DOHH2 (cell line): Measurements from ENCODE around the gene LIMK2.

Experiments used
- H3F3A ChIP-seq: fragments of 200-600 bp; sonication (generic), shearing (Covaris generic); 2 replicates; pipeline ENCODE4 v1.6.0; 2016; ENCODE audit warnings: antibody characterized with exemption, mild to moderate bottlenecking; ENCODE audit not compliant: control insufficient read depth, insufficient read depth
- H3K27ac ChIP-seq: fragments of 200-600 bp; sonication (generic); 2 replicates; pipeline ENCODE4 v1.5.1; 2014; ENCODE audit warnings: low read depth, mild to moderate bottlenecking, low read length, moderate library complexity
- H3K27me3 ChIP-seq: fragments of 200-600 bp; sonication (generic); 2 replicates; pipeline ENCODE4 v1.6.1; 2014; ENCODE audit warnings: mild to moderate bottlenecking, low read length, mixed read lengths; ENCODE audit not compliant: control insufficient read depth
- H3K36me3 ChIP-seq: fragments of 200-600 bp; sonication (generic); 2 replicates; pipeline ENCODE4 v1.6.1; 2014; ENCODE audit warnings: mild to moderate bottlenecking, low read length, moderate library complexity, mixed read lengths; ENCODE audit not compliant: control insufficient read depth
- H3K4me1 ChIP-seq: fragments of 200-600 bp; sonication (generic); 2 replicates; pipeline ENCODE4 v1.6.1; 2014; ENCODE audit warnings: mild to moderate bottlenecking, low read length, mixed read lengths; ENCODE audit not compliant: control insufficient read depth
- H3K4me2 ChIP-seq: fragments of 200-600 bp; sonication (generic); 2 replicates; pipeline ENCODE4 v1.6.0; 2014; ENCODE audit warnings: mild to moderate bottlenecking, low read length, moderate library complexity
- H3K4me3 ChIP-seq: fragments of 200-600 bp; sonication (generic); 2 replicates; pipeline ENCODE4 v1.5.1; 2014; ENCODE audit warnings: mild to moderate bottlenecking, low read length, mixed read lengths
- H3K79me2 ChIP-seq: fragments of 200-600 bp; sonication (generic); 2 replicates; pipeline ENCODE4 v1.6.1; 2014; ENCODE audit warnings: mild to moderate bottlenecking, low read length, mixed read lengths; ENCODE audit not compliant: control insufficient read depth
- H3K9me2 ChIP-seq: fragments of 200-600 bp; sonication (generic); replicated peaks from 2 replicates; pipeline ENCODE4 v1.6.1; 2014; ENCODE audit warnings: mild to moderate bottlenecking, low read length, mixed read lengths; ENCODE audit not compliant: control insufficient read depth
- H3K9me3 ChIP-seq: fragments of 200-600 bp; sonication (generic); 2 replicates; pipeline ENCODE4 v1.6.1; 2014; ENCODE audit warnings: antibody characterized with exemption, low read length, mixed read lengths; ENCODE audit not compliant: control insufficient read depth, insufficient read depth
- H4K20me1 ChIP-seq: fragments of 200-600 bp; sonication (generic); 2 replicates; pipeline ENCODE4 v1.6.0; 2014; ENCODE audit warnings: low read depth, mild to moderate bottlenecking, antibody characterized with exemption, low read length, moderate library complexity; ENCODE audit not compliant: control insufficient read depth, insufficient read depth
- CTCF ChIP-seq: fragments of 200-600 bp; sonication (generic); IDR thresholded peaks from one replicate; pipeline ENCODE4 v1.5.1; 2014; ENCODE audit warnings: antibody characterized with exemption, mild to moderate bottlenecking, low read depth, low read length; ENCODE audit not compliant: poor library complexity, severe bottlenecking
- EZH2phosphoT487 ChIP-seq: fragments of 200-600 bp; sonication (generic); IDR thresholded peaks from 2 replicates; pipeline ENCODE4 v1.6.1; 2017; ENCODE audit warnings: borderline replicate concordance, mild to moderate bottlenecking, antibody characterized with exemption, low read length, moderate library complexity, mixed read lengths

Gene LIMK2

GRCh38 chr22:31274017-31274416 is 61.9 kb downstream of the LIMK2 start:
- Histone ChIP-seq H3K9me2 (no peaks in the 10 kb centered on the region), H3K27me3 (no peaks in the 10 kb centered on the region), H3K79me2 (no peaks in the 10 kb centered on the region), H3K4me2 (no peak overlapping the region), H3K36me3 (peaks cover 49% of the 10 kb centered on the region), H3K4me1 (no peaks in the 10 kb centered on the region), H3K4me3 (no peak overlapping the region), H3F3A (peaks cover 6% of the 10 kb centered on the region; the same call in 1 of the 2 replicates), H3K27ac (no peak overlapping the region), H4K20me1 (no peaks in the 10 kb centered on the region), H3K9me3 (no peaks in the 10 kb centered on the region)
- no peak for TF ChIP-seq CTCF
- TF ChIP-seq EZH2phosphoT487: no peak

- Histone ChIP-seq H3K4me1 (no peaks in the 10 kb centered on the region), H3K36me3 (peaks cover 59% of the 10 kb centered on the region), H3K4me3 (no peak overlapping the region), H3F3A (peaks cover 6% of the 10 kb centered on the region; the same call in 1 of the 2 replicates), H3K27ac (no peak overlapping the region), H3K4me2 (no peak overlapping the region), H3K9me3 (no peaks in the 10 kb centered on the region), H3K9me2 (no peaks in the 10 kb centered on the region), H4K20me1 (no peaks in the 10 kb centered on the region), H3K79me2 (no peaks in the 10 kb centered on the region), H3K27me3 (no peaks in the 10 kb centered on the region)
- TF ChIP-seq EZH2phosphoT487 (no peak), CTCF (no peak)
Observed at GRCh38 chr22:31275018-31275417, 62.9 kb downstream of the LIMK2 start.

- H3K4me3 ChIP-seq: no peak overlapping the region
- H3K27me3 ChIP-seq: no peaks in the 10 kb centered on the region
- H3K4me1 ChIP-seq: no peaks in the 10 kb centered on the region
- H3K79me2 ChIP-seq: no peaks in the 10 kb centered on the region
- no peak overlapping the region for H3K4me2 ChIP-seq
- H3K27ac ChIP-seq: no peak overlapping the region
- H4K20me1 ChIP-seq: no peaks in the 10 kb centered on the region
- no peaks in the 10 kb centered on the region for H3K9me2 ChIP-seq
- peaks cover 64% of the 10 kb centered on the region for H3K36me3 ChIP-seq
- H3F3A ChIP-seq: peaks cover 6% of the 10 kb centered on the region; the same call in 1 of the 2 replicates
- TF ChIP-seq EZH2phosphoT487 (no peak), CTCF (no peak)
- no peaks in the 10 kb centered on the region for H3K9me3 ChIP-seq
Observed at GRCh38 chr22:31275576-31275975, 63.5 kb downstream of the LIMK2 start.
